HG03565 (cell line): ENCODE data around the gene PARD3B.

Source experiments
- ATAC-seq: cut with Tn5 transposase; IDR thresholded peaks from one replicate; pipeline ENCODE4 v1.9.1; 2021; ENCODE audit warnings: mild to moderate bottlenecking, moderate library complexity; ENCODE audit not compliant: unreplicated experiment

The PARD3B gene

DNA sequence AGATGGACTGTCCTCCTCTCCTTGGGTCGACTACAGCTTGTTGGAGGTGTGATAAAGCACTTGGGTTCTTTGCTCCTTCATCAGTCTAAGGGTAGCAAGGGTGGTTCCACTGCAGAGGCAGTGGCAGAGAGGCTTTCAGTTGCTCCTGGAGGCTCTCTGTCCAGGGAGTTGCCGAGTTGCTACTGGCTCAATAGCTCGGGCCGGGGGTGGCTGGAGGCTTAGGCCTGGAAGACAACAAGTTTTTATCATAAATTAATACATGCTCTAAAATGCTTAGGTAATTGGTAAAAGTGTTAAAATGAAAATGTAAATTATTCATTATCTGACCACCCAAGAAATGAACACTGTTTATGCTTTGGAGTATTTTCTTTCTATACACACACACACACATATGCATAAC lies 975.0 kb downstream of the PARD3B start:
- ATAC-seq: no peak

DNA sequence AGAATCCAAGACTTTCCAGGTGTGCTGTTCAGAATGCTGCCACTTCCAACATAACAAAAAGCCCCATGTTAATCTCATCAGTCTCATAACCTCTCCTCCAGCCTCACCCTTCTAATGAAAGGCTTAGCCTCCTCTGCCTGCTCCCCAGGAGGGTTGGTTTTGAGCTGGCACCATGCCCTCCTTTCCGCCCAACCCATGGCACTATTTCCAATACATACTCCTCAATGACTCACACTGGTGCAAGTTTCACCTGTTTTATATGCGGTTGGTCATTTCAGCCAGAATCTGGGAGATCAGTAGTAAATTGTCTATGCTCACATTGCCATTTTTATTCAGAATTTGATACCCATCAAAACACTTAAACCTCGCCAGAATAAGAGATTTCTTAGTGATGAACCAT lies 979.4 kb downstream of the PARD3B start:
- ATAC-seq: no peak

DNA sequence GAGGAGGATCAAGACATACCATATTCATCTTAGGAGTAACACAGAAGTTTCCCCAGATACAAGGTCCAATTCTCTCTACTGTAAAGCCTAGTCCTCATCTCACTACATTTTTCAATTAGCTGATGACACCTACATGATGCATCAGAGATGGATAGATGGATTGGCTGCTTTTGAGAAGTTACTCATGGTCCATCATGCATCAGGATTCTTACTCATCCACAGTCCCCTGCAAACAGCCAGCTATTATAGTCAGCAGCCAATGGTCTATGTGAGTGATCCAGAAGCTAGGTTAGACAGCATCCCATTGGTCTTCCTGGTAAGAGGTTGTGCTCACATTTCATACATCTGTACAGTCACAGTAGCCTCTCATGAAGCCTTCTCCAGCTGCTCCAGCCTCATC lies 982.5 kb downstream of the PARD3B start:
- ATAC-seq: no peak

DNA sequence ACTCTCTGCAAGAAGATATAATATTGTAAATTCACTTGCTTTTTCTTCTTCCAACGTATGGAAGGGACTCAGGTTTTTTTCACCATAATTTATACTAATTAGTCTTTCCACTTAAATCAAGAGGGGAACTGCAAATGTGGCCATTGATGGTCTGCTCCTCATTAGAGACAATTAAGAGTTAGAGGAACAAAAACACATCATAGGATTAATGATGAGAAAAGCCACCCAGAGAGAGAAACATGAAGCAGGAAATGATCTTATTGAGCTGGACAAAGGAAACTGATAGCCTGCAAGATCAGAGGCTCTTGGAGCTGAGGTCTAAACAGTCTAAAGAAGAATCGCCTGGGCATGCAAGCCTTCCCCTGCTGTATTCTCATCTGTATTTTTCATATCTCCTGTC lies 985.8 kb downstream of the PARD3B start:
- ATAC-seq: no peak

DNA sequence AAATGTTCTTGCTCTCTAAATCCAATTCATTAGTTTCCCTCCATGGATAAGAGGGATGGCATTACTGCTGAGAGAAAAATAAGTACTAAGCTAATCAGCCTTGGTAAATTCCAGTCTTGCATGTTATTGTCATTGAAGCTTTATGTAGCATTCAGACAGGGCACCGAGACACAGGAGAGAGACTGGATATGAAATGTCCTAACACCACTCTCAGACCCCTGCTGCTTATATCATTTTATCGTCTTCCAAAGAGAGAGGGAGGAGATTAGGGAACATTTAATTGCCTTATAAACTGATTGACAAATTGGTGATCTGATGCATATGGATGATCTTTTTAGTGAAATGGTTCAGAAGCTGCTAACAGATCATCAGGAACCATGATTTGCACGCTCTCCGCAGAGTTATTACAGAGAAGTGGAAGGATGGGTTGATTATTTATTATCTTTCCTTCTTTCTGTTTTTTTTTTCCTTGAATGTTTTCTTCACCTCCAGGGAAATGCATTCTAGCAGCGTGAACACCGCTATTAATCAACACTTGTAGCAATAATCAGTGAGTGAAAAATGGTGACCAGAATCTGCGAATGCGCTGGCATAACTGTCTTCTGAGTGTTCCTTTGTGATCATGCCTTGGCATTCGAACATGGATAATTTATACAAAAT lies 986.3 kb downstream of the PARD3B start:
- no peak for ATAC-seq

DNA sequence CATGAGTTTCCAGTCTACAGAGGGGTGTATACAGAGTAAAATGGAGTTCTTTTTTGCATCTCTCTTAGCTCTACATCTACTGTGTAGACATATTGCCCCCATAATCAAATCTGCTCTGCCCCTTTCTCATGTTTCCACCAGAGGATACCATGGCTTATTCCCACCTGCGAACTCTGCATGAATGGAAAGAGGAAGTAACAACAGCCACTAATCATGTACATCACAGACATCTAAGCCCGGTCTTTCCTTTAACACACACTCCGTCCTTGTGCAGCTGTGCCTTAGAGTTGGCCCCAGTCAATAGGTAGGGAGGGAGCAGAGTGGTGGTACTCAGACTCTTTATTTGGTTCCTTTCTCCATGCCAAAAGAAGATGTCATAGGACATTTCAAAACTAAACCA lies 989.7 kb downstream of the PARD3B start:
- ATAC-seq: no peak

DNA sequence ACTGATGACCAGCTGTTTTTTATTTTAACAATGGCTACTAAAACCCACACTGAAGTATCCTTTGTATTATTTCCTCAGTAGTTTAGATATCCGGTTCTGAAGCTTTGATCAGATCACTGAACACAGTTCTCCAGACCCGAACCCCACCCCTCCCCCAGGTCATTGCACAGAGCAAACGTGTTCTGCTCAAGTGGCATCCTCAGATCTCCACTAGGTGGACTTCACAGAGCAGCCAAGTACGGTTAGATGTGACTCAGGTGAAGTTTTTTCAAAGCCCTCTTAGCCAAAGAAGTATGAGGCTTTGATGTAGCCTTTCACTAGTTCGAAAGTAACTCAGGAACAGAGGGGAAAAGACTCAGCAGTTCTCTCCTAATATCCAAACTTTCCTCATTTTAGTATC lies 994.3 kb downstream of the PARD3B start:
- ATAC-seq: no peak

DNA sequence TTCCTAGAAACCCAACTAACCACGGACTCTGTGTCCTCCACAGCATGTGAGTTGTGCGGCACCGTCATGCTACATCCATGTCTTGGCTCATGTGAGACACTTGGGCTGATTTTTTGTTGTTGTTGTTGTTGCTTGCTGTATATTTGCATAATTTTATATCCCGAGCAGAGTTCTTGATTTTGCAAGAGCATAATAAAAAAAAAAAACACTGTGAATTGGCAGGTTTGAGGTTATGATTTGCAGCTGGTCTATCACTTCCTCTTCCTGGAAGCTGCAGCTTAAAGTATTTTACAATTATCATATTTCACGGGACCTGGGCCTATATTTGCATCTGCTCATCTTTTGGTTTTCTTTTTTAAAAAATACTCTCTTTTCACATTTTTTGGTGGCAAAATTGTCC lies 994.8 kb downstream of the PARD3B start:
- ATAC-seq: no peak

DNA sequence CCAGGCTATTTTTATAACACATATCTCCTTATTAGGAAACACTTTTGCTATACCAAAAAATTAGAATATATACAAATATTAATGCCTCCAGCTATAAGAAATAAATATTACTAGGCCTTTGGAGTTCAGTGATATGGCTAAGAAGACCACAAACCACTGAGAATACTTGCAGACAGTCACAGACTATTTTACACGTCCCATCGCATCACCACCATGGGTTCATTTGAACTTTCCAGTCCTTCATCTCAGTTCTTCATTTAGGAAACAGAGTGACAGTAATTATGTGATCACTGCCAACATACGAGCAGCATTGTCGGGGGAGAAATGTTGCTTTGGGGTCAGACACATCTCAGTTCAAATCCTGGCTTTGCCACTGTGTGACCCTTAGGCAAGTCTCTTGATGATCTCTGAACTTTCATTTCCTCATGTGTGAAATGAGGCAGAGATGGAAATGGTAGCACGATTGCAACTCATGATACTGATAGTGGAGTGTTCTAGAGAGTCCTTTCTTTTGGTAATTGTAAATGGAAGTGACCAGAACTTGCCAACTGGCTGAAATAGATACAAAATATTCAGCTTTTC lies 998.1 kb downstream of the PARD3B start:
- ATAC-seq: peak; percentile 44

DNA sequence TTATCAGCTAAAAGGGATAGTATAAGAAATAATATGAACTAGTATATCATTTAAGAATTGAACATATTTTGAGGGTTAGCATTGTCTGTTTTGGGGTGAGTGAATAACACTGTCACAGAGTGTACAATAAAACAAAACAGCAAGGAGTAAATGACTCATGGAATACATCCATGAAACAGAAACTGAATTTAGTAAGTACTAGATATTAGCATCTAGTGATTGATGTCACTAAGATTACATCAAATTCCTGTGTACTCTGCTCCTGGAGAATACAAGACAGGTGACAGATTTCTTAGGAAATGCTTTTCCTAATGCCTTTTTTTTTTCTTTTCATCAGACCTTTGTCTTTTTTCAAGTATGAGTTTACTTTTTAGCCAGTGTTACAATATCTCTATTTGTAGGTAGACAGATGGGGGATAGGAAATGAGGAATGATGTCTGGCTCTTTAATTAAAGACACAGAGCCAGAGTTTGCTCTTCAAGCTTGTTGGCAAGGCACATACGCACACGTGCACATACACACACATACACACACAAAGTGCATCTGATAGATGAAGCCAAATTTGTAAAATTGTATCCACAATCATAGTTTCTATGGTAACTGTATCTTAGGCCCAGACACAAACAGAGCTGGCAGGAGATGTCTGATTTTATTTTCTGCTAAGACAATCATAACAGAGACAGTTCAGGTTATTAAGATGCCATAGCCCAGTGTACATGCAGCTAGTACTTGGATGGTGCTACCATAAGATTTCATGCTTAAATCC lies 998.8 kb downstream of the PARD3B start:
- ATAC-seq: no peak

DNA sequence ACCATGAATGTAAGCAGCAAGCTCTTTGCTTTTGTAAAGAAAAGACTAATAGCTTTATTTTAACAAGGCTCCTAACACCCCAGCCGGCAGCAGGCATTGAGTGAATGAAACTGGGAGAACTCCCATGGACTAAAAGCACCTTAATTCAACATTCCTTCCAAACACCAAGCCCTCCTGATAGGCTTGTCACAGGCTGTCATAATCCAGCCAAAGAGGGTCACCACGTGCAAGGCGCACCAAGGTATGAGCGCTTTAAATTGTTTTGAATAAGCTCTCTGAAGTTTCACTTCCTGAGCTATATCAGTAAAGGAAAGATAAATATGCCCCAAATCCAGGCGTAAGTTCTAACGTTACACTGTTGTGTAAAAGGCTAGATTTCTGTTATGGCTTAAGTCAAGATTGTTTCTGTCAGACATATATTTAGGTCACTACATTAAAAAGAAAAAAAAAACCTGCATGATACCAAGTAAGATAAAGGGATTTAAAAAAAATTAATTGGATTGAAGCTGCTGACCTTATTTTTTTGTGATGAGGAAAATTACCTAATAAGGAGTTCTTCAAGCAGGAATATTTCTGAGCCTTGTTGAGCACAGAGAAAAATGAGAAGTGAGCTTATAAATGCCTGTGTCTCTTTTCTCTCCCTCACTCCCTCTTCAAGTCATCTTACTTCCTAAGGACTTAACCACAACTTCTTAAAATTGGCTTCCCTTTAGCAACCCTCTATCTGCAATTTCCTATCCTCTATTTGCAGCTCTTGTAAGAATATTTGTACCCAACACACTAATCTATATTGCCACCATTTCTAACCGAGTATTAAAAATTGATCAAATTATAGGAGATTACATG lies 1000.9 kb downstream of the PARD3B start:
- no peak for ATAC-seq

DNA sequence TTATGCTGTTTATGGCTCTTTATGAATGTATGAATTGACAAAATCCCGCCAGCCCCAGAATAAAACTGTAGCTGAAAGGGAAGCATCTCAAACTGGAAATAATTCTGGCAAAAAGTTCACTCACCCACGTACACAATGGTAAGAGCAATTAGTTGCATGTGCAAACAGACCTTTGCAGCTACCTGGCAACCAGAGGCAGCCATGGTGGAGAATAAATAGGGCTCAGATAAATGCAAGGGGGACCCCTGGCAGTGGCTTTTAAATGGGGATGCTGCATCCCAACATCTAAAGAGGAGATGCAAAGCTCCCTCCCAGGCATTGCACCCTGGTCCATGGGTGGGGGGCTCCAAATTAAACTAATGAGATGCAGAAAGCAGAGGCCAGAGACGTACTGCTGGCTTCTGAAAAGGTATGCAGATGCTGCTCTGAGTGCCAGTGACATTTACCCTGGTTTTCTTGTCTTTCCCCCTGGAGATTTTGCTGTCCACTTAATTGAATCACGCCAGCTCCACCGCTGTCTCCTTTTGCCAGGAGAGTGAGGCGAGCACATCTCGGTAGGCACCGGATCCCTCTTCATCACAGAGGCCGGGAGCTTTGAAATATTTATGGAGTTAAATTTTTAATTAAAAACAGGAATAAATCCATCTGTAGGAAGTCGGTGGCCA lies 1010.4 kb downstream of the PARD3B start:
- no peak for ATAC-seq

DNA sequence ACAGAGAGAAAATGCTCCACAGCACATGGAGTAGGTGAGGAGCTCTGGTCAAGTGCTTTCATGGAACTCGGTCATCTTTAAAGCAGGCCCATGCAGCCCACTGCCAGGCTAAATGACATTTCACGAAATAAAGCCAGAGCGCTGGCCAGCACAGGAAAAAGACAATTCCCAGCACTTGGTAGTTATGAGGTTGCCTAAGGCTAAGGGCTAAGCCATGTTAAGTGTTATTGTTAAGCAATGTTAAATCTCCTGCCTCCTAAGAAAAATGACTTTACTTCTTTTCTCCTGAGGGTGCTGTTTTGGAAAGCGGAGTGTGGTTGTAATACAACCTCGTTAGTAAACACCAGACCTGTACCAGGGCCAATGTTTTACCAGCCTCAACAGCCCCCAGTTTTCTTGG lies 1011.1 kb downstream of the PARD3B start:
- ATAC-seq: no peak

DNA sequence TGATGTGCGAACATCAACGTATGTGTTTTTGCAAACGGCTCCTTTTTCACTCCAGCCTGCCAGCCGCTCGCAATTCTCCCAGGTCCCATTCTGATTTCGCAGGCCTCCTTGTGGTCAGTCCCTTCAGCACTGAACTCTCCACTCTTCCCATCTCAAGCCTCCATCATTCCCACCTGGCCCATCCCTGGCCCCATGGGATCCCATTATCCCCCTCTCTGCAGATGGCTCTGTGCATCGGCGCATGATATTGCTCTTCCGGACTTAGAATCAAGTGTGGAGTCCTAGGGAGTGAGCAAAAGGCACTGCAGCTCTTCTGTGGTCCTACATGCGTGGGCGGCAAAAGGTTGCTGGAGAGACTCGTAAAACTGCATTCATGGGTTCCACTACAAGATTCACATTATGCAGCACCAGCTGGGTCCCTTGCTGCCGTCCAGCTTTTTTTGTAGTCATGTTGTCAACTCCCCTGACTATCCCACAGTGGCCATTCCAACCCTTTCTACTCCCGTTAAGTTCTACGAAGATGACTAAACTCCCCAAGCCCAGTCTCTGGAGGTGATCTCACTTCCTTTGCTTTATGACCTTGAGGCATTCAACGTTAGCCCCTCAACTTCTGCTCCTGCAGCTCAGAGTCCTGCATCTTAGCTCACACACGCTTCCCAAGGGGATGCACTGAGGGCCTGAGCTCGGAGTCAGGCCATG lies 1011.7 kb downstream of the PARD3B start:
- no peak for ATAC-seq

DNA sequence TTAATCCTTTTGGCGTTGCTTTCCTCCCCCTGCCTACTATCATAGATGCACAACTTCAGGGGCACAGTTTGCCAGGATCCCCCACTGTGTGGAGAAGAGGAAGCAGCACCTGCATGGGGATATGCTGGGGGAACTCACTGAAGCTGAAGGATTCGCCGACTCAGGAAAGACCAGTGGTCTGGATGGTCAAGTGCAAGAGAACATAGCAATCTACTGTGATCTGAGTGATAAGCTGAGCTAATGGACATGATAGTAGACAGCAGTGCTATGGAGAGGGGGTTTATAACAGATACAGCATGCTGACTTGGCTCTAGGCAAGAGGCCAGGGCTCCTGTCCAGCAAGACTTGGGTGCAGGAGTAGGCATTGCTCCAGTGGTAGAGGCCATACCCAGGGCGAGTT lies 1012.6 kb downstream of the PARD3B start:
- ATAC-seq: no peak

DNA sequence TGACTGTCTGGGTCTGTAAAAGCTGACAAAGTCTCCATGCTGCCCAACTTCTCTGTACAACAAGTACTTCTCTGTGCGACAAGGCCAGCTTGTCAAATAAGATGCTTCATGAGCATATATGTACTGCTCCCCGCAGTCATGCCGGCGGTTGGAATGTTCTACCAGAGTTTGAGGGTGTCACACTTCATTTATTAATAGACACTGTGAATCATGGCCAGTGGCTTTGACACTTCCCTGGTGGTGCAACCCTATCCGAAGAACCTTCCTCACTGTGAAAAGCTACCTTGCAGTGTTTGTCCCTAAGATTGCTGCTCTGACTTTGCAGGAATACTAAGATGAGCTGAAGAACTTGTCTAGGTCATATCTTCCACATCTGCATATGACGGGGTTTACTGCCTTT lies 1016.2 kb downstream of the PARD3B start:
- ATAC-seq: no peak

DNA sequence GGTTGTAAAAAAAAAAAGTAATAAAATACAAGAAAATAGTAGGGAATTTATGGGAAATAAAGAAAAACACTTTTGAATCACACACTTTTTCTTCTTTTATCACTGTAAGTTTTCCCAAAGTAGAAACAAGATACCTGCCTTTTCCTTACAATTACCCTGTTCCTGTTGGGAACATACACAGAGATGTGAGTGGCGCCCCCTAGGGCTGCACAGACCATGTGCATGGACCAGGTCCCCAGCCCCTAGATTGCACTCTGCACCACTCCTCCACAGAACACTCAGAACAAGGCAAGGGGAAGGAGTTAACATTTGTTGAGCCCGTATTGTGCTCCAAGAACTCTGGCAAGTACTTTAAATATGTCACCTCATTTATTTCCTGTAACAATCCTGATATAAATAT lies 1018.4 kb downstream of the PARD3B start:
- ATAC-seq: no peak

DNA sequence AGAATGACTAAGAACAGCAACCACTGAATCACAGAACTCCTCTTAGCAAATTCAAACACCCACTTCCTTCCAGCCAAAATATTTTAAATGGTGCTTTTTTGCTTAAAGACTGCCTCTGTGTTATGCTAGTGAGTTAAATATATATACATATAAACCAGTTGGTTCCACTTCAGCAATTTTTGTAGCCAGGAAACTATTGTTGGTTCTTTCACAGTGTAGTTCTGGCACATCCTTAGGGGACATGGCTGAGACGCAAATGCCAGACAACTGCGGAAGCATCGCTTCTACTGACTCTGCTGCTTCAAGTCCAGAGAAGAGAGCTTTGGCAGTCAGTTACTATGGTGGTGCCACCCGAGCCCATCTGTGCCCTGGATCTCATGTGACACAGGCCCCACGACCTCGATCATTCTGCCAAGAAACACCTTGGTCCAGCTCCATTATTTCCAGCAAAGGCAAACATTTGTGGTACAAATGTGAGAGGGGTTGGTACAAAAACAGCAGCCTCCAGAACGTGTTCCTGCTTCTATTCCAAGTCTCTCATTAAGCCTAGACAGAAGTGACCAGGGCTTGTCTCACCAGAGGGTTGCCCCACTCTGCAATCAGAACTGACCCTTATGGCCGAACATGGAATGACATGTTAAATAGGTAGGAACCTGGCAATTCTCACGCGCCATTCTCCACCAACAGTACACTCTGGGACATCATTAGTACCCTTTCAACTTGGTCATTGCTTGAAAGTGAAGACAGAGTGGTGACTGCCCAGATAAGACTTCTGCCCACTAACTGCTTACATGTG lies 1019.3 kb downstream of the PARD3B start:
- no peak for ATAC-seq

DNA sequence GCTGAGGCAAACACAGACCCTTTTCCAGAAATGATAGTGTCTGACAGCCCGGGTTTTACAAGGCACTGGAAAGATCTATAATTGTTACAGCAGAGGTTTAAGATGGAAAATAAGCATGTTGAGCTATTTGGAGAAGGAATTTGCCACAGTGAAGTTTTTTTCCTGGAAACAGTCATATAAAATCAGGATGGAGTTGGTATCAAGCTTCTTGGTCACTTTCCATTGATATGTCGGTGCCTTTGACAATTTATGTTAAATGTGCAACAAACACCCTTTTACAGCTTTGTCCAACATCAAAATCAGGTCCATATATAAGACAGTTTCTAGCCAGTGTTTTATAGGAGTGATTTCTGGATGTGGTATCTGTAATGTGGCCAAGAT lies 1019.9 kb downstream of the PARD3B start:
- no peak for ATAC-seq
